ENCODE measurements around the gene ZNF783.

Gene ZNF783

DNA sequence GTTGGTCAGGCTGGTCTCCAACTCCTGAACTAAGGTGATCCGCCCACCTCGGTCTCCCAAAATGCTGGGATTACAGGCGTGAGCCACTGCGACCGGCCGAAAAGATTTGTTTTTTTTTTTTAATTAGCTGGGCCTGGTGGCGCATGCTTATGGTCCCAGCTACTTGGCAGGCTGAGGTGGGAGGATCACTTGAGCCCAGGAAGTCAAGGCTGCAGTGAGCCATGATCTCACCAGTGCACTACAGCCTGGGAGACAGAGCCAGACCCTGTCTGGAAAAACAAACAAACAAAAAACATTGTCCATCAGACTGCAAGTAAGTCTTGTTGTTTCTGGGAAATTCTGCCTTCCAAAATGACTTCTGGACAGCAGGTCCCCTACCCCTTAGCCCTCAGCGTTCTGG is 38.8 kb upstream of the ZNF783 start:
- H2AFZ ChIP-seq (ENCODE audit: low read length): no peak overlapping the region
- no peak overlapping the region for H3K9ac ChIP-seq (ENCODE audit: low read length)
- no peaks in the 10 kb centered on the region for H3K79me2 ChIP-seq (ENCODE audit: low read length)
- H3K9me3 ChIP-seq (replicated peaks; ENCODE audit: insufficient read depth, low read length): no peaks in the 10 kb centered on the region
- no peaks in the 10 kb centered on the region for H3K4me1 ChIP-seq (ENCODE audit: low read length)
- no peak overlapping the region for H3K27ac ChIP-seq (ENCODE audit: low read length)
- no peaks in the 10 kb centered on the region for H3F3A ChIP-seq (ENCODE audit: insufficient read depth, low read length)
- TF ChIP-seq, protein P1, sequence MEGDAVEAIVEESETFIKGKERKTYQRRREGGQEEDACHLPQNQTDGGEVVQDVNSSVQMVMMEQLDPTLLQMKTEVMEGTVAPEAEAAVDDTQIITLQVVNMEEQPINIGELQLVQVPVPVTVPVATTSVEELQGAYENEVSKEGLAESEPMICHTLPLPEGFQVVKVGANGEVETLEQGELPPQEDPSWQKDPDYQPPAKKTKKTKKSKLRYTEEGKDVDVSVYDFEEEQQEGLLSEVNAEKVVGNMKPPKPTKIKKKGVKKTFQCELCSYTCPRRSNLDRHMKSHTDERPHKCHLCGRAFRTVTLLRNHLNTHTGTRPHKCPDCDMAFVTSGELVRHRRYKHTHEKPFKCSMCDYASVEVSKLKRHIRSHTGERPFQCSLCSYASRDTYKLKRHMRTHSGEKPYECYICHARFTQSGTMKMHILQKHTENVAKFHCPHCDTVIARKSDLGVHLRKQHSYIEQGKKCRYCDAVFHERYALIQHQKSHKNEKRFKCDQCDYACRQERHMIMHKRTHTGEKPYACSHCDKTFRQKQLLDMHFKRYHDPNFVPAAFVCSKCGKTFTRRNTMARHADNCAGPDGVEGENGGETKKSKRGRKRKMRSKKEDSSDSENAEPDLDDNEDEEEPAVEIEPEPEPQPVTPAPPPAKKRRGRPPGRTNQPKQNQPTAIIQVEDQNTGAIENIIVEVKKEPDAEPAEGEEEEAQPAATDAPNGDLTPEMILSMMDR (IDR thresholded peaks at IDR 0.05; ENCODE audit: low read length): no peak
- no peak for TF ChIP-seq EZH2phosphoT487 (IDR thresholded peaks at IDR 0.05; ENCODE audit: low read length)
- H3K36me3 ChIP-seq (replicated peaks; ENCODE audit: insufficient read depth, low read length): peaks cover 6% of the 10 kb centered on the region
- H3K27me3 ChIP-seq (replicated peaks; ENCODE audit: insufficient read depth, low read length): no peaks in the 10 kb centered on the region
- no peak for DNase-seq
- no peak overlapping the region for H3K4me3 ChIP-seq (ENCODE audit: low read length)
- H3K4me2 ChIP-seq (ENCODE audit: low read depth, low read length): no peak overlapping the region
- no peaks in the 10 kb centered on the region for H4K20me1 ChIP-seq (ENCODE audit: insufficient read depth, low read length)
- no peaks in the 10 kb centered on the region for H3K9me2 ChIP-seq (replicated peaks; ENCODE audit: insufficient read depth, low read length)

DNA sequence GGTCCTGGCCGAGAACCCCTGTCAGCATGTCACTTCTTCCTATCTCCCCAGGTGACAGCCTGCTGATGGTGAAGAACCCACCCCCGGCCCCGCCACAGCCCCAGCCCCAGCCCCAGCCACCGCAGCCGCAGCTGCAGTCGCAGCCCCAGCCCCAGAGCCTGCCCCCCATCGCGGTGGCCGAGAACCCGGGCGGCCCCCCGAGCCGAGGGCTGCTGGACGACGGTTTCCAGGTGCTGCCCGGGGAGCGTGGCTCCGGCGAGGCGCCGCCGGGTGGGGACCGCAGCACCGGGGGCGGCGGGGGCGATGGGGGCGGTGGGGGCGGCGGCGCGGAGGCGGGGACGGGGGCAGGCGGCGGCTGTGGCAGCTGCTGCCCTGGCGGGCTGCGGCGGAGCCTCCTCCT is 38.2 kb upstream of the ZNF783 start:
- Histone ChIP-seq H3K79me2 (ENCODE audit: low read length) (no peaks in the 10 kb centered on the region), H3K9me2 (replicated peaks; ENCODE audit: insufficient read depth, low read length) (no peaks in the 10 kb centered on the region), H3F3A (ENCODE audit: insufficient read depth, low read length) (no peaks in the 10 kb centered on the region), H3K27ac (ENCODE audit: low read length) (no peak overlapping the region), H4K20me1 (ENCODE audit: insufficient read depth, low read length) (no peaks in the 10 kb centered on the region), H3K4me3 (ENCODE audit: low read length) (no peak overlapping the region), H3K4me1 (ENCODE audit: low read length) (no peaks in the 10 kb centered on the region), H3K27me3 (replicated peaks; ENCODE audit: insufficient read depth, low read length) (no peaks in the 10 kb centered on the region), H3K9me3 (replicated peaks; ENCODE audit: insufficient read depth, low read length) (no peaks in the 10 kb centered on the region), H3K4me2 (ENCODE audit: low read depth, low read length) (no peak overlapping the region), H2AFZ (ENCODE audit: low read length) (no peak overlapping the region), H3K36me3 (replicated peaks; ENCODE audit: insufficient read depth, low read length) (peaks cover 6% of the 10 kb centered on the region), H3K9ac (ENCODE audit: low read length) (no peak overlapping the region)
- no peak for DNase-seq
- TF ChIP-seq, protein P1 (IDR thresholded peaks at IDR 0.05; ENCODE audit: low read length): no peak
- TF ChIP-seq EZH2phosphoT487 (IDR thresholded peaks at IDR 0.05; ENCODE audit: low read length): no peak
- TF ChIP-seq EZH2 (optimal IDR thresholded peaks at IDR 0.05; ENCODE audit: low read depth, low read length): no peak

GRCh38 chr7:149224352-149224751 is 37.6 kb upstream of the ZNF783 start:
- H3K9me3 ChIP-seq (replicated peaks; ENCODE audit: insufficient read depth, low read length): no peaks in the 10 kb centered on the region
- no peak for TF ChIP-seq EZH2phosphoT487 (IDR thresholded peaks at IDR 0.05; ENCODE audit: low read length)
- TF ChIP-seq EZH2 (optimal IDR thresholded peaks at IDR 0.05; ENCODE audit: low read depth, low read length): no peak
- no peak overlapping the region for H2AFZ ChIP-seq (ENCODE audit: low read length)
- no peak overlapping the region for H3K9ac ChIP-seq (ENCODE audit: low read length)
- H3K4me2 ChIP-seq (ENCODE audit: low read depth, low read length): no peak overlapping the region
- H3K27me3 ChIP-seq (replicated peaks; ENCODE audit: insufficient read depth, low read length): no peaks in the 10 kb centered on the region
- no peak overlapping the region for H3K27ac ChIP-seq (ENCODE audit: low read length)
- no peaks in the 10 kb centered on the region for H3K4me1 ChIP-seq (ENCODE audit: low read length)
- DNase-seq: no peak
- H3F3A ChIP-seq (ENCODE audit: insufficient read depth, low read length): no peaks in the 10 kb centered on the region
- H3K79me2 ChIP-seq (ENCODE audit: low read length): no peaks in the 10 kb centered on the region
- H4K20me1 ChIP-seq (ENCODE audit: insufficient read depth, low read length): no peaks in the 10 kb centered on the region
- H3K36me3 ChIP-seq (replicated peaks; ENCODE audit: insufficient read depth, low read length): peaks cover 6% of the 10 kb centered on the region
- H3K9me2 ChIP-seq (replicated peaks; ENCODE audit: insufficient read depth, low read length): no peaks in the 10 kb centered on the region
- H3K4me3 ChIP-seq (ENCODE audit: low read length): no peak overlapping the region

GRCh38 chr7:149225106-149225505 is 36.9 kb upstream of the ZNF783 start:
- no peak for DNase-seq
- no peak overlapping the region for H3K27ac ChIP-seq (ENCODE audit: low read length)

More at GRCh38 chr7:149225106-149225505, 36.9 kb upstream of the ZNF783 start:
- H3K4me3 ChIP-seq (ENCODE audit: low read length): no peak overlapping the region
- no peaks in the 10 kb centered on the region for H3K4me1 ChIP-seq (ENCODE audit: low read length)
- no peak overlapping the region for H2AFZ ChIP-seq (ENCODE audit: low read length)
- no peaks in the 10 kb centered on the region for H3K9me3 ChIP-seq (replicated peaks; ENCODE audit: insufficient read depth, low read length)
- no peaks in the 10 kb centered on the region for H3K9me2 ChIP-seq (replicated peaks; ENCODE audit: insufficient read depth, low read length)
- H3K4me2 ChIP-seq (ENCODE audit: low read depth, low read length): no peak overlapping the region
- H3K9ac ChIP-seq (ENCODE audit: low read length): no peak overlapping the region
- peaks cover 6% of the 10 kb centered on the region for H3K36me3 ChIP-seq (replicated peaks; ENCODE audit: insufficient read depth, low read length)
- H3K27me3 ChIP-seq (replicated peaks; ENCODE audit: insufficient read depth, low read length): no peaks in the 10 kb centered on the region
- no peak for TF ChIP-seq EZH2phosphoT487 (IDR thresholded peaks at IDR 0.05; ENCODE audit: low read length)
- TF ChIP-seq, protein P1 (IDR thresholded peaks at IDR 0.05; ENCODE audit: low read length): no peak
- no peak for TF ChIP-seq EZH2 (optimal IDR thresholded peaks at IDR 0.05; ENCODE audit: low read depth, low read length)
- no peaks in the 10 kb centered on the region for H3K79me2 ChIP-seq (ENCODE audit: low read length)
- 0 out of 2 replicates have a peak, but pooled peaks cover 4% of the 10 kb centered on the region for H3F3A ChIP-seq (ENCODE audit: insufficient read depth, low read length)
- H4K20me1 ChIP-seq (ENCODE audit: insufficient read depth, low read length): no peaks in the 10 kb centered on the region
